Activated CD4-positive, alpha-beta T cell treated with anti-CD3 and anti-CD28 coated beads, Interleukin-2, amount 50 U/mL, for 16 hours (primary cell): Measurements from ENCODE around the gene SMO.
A peak's percentile ranks its signal among the peaks of the same experiment; 100 is the strongest.

Source experiments
- DNase-seq: peaks from one replicate; pipeline ENCODE4 v3.0.0-alpha.2; 2020

The SMO gene

DNA sequence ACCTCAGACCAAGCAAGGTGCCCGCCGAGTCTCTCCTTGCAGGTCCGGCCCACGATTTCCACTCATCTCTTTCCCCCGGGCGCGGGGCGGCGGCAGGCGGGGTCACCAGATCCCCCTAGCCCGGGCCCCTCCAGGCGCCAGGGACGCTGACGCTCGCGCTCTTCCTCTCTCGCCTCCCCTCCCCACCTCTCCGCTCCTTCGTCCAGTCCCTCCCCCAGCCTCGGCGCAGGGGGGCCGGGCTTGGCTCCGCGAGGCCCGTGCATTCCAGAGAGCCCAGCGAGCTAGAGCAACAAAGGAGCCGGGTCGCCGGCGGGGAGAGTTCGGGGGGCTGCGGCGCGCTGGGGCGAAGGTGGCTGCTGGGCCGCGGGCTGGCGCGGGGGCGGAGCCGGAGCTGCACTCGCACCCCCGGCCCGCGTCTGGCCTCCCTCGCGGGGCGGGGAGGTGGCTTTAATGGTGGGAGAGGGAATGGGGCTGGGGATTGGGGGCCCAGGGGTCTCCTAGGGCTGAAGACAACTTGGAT is at the start of gene SMO:
Gene SMO, plus strand, starts transcription at position 262 of the 520 bp plus-strand sequence. CDS start 519 bp downstream, outside the sequence.
- DNase-seq = no peak

DNA sequence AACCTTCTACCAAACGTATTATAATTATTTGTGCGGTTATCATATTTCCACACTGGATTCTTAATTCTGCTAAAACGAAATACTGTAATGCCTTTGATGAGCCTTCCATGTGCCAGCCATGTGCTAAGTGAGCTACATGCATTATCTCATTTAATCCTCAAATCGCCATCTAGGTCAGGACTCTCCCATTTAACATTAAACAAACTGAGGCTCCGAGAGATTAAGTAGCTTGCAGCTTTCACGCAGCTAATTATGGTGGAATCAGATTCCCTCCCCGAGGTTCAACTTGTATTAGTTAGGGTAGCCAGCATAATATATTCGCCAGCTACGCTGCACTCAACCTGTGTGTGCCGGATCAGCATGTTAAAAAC is 44.7 kb upstream of the SMO start:
- DNase-seq = no peak

- DNase-seq = peak; percentile 65
Measured at GRCh38 chr7:129144095-129144833, 44.2 kb upstream of the SMO start, which contains the start of gene TSPAN33. TSS of gene TSPAN33 (plus strand) at chr7:129144707. CDS start at chr7:129144981, 274 bp downstream.

GRCh38 chr7:129144834-129145668 is 43.4 kb upstream of the SMO start:
- no peak for DNase-seq

GRCh38 chr7:129146237-129146979 is 42.0 kb upstream of the SMO start:
- no peak for DNase-seq

GRCh38 chr7:129147731-129148130 is 40.7 kb upstream of the SMO start:
- DNase-seq = no peak

- no peak for DNase-seq
Measured at GRCh38 chr7:129149511-129149910, 38.9 kb upstream of the SMO start.

GRCh38 chr7:129150199-129150996 is 38.0 kb upstream of the SMO start:
- DNase-seq = no peak

- DNase-seq = no peak
Measured at GRCh38 chr7:129157651-129158050, 30.8 kb upstream of the SMO start.

GRCh38 chr7:129159539-129159938 is 28.9 kb upstream of the SMO start:
- DNase-seq = no peak

GRCh38 chr7:129160161-129160905 is 28.1 kb upstream of the SMO start:
- DNase-seq = no peak

DNA sequence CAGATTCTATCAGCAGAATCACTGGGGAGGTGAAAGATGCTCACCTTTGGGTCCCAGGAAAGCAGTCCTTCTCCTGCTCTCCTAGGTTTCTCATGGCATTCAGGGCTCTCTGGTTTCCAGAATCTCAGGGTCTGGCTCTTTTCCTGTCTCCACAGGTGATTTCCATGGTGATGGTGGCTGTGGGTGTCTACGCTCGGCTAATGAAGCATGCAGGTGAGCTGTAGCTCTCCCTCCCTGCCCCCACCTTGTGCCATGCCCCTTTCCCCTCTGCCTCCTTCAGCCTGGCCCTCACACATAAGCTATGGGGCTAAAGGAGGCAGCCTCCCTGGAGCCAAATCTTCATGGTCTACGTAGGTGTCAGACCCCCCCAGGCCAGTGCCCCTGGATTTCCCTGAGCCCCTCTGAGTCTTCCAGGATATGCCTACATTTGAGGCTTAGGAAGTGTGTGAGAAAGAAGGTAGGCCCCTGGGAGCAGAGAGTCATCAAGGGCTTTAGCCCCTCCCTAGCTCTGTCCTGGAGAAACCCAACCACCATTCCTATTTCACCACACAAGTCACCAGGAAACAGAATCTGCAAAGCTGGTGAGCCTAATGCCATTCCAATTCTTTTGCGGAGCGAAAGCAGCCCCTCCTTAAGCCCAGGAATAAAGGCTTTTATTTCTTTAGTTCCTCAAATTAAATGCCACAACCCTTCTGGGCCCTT is 26.8 kb upstream of the SMO start:
- DNase-seq = no peak

DNA sequence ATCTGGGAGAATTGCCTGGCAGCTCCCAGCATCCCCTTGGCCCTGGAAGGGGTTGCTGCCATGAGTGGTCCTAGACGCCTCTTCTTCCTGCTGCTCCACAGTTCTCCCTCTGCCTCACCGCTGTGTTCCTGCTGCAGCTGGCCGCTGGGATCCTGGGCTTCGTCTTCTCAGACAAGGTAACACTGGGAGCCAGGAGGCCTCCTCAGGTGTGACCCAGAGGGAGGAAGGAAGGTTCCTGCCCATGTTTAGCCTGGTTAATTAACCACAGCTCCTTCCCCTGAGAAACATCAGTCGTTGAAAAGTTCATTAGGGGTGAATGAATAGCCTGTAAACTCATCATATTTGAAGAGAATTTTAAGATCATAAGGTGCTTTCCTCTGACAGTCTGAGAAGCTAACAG is 25.7 kb upstream of the SMO start:
- DNase-seq = no peak

GRCh38 chr7:129163875-129164544 is 24.4 kb upstream of the SMO start:
- DNase-seq = peak; percentile 55

DNA sequence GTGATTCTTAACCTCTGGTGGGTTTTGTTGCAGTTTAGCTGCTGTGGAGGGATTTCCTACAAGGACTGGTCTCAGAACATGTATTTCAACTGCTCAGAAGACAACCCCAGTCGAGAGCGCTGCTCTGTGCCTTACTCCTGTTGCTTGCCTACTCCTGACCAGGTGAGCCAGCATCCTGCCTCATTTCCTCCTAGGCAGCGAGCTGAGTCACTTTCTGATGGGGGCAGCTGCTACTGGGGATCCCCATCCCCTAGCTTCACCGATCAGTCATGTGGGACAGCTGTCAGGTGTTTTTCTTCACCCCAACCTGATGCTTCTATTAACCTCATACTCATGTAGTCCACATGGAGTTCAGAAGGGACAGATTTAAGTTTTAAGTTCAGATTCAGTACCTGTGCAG is 21.7 kb upstream of the SMO start:
- no peak for DNase-seq

- DNase-seq = no peak
Measured at GRCh38 chr7:129167817-129168216, 20.6 kb upstream of the SMO start.

DNA sequence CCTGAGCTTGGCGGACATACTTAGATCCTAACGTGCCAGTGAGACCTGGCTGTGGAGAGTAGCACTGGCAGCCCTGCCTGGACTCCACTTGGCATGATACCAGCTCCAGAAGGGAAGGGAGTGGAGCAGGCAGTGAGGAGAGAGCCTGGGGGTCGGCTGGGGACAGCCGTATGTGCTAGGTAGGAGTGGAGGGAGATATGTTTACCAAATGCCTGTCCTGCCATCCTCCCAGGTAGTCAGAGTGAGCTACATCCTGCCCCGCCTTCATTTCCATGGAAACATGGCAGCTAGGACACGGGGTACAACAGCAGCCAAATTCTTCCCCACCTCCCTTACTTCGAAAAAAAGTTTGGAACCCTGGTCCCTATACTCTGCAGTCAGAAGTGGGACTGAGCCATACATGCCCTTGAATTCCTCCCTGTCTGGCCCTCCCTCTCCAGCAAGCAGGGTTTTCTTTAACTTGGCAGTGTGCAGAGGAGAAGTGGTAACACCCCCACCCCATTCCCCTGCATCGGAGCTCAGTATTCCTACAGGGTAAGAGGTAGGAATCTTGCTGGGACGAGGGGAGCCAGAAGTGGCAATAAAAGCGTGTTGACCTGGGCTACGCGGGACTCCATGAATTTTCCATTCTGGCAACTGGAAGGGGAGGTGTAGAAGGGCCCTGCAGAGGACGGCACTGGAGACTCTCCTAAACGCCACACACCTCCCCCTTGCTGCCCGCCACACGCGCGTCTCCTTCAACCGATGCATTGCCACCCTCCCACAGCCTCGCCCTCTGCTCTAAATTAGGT is 20.0 kb upstream of the SMO start:
- no peak for DNase-seq

DNA sequence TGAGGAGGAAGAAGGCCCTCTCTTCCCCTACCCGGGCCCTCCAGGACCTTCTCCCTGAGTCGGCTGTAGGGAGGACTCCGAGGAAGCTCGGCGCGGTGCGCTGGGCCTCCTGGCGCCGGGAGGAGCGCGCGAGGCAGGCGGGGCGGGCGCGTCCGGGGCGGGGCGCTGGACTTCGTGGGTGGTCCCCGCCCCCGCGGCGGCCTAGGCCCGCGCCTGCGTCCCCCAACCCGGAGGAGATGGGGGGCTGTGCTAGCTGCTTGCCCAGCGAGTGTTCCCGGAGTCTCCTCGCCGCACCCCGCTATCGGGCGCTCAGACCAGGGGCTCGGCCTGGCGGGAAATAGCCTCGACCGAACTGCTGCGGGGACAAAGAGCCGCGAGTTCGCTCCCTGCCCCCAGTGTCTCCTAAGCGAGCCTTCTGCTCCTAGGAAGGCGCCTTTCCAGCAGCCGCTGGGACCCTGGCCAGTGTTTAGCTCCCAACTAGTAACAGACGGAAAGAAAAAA is 19.2 kb upstream of the SMO start:
- DNase-seq = peak; percentile 22
